ENCODE results near the gene CD3E. TPM values are rescaled to one million over a fixed set of nuclear protein-coding genes. Genes with fewer than 3 reads are reported as not detected.
A peak's percentile ranks its signal among the peaks of the same experiment; 100 is the strongest.

Gene CD3E
- total RNA-seq, 4 donors from 2014 or later, result 0.48 to 2.4 TPM; not detected in 2

- H3K36me3 ChIP-seq, result no peaks in the 10 kb centered on the region
- DNase-seq, result no peak
- intact Hi-C loops (cut with DNase I; ENCODE audit: low total_unique reads), result no loop called here
- no peaks in the 10 kb centered on the region for H3K27me3 ChIP-seq
- no peak overlapping the region for H3K4me3 ChIP-seq
- TF ChIP-seq CTCF (IDR thresholded peaks at IDR 0.05), result no peak
- no peak for TF ChIP-seq POLR2A (IDR thresholded peaks at IDR 0.05)
- no peaks in the 10 kb centered on the region for H3K4me1 ChIP-seq
- no peak overlapping the region for H3K27ac ChIP-seq
- no peaks in the 10 kb centered on the region for H3K9me3 ChIP-seq
Observed at GRCh38 chr11:118349475-118349874, 44.9 kb downstream of the CD3E start.

DNA sequence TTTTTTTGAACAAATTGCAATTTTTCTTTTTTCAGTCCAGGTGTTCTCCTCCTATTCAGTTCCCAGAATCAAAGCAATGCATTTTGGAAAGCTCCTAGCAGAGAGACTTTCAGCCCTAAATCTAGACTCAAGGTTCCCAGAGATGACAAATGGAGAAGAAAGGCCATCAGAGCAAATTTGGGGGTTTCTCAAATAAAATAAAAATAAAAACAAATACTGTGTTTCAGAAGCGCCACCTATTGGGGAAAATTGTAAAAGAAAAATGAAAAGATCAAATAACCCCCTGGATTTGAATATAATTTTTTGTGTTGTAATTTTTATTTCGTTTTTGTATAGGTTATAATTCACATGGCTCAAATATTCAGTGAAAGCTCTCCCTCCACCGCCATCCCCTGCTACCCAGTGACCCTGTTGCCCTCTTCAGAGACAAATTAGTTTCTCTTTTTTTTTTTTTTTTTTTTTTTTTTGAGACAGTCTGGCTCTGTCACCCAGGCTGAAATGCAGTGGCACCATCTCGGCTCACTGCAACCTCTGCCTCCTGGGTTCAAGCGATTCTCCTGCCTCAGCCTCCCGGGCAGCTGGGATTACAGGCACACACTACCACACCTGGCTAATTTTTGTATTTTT is 48.7 kb downstream of the CD3E start:
- Histone ChIP-seq H3K36me3 (no peaks in the 10 kb centered on the region), H3K27ac (no peak overlapping the region), H3K27me3 (no peaks in the 10 kb centered on the region), H3K4me1 (no peaks in the 10 kb centered on the region), H3K9me3 (no peaks in the 10 kb centered on the region), H3K4me3 (no peak overlapping the region)
- TF ChIP-seq POLR2A (IDR thresholded peaks at IDR 0.05) (no peak), CTCF (IDR thresholded peaks at IDR 0.05) (peak; percentile 19 to 54 (median 33))
- no peak for DNase-seq
- intact Hi-C loops (cut with DNase I; ENCODE audit: low total_unique reads), result loop anchor here (10.0 kb wide), 1 partner anchor 208 kb away; no protein-coding TSS in a partner anchor

DNA sequence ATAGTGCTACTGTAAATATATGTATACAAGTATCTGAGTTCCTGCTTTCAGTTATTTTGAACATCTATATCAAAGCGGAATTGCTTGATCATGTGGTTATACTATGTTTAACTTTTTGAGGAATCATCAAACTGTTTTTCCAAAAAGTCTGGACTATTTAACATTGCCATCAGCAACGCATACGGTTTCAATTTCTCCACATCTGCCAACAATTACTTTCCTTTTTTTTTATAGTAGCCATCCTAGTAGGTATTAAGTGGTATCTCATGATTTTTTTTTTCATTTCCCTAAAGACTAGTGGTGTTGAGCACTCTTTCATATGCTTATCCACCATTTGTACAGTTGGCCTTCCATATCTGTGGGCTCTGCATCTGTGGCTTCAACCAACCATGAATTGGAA is 53.5 kb downstream of the CD3E start:
- H3K4me1 ChIP-seq, result no peaks in the 10 kb centered on the region
- H3K27me3 ChIP-seq, result no peaks in the 10 kb centered on the region
- intact Hi-C loops (cut with DNase I; ENCODE audit: low total_unique reads), result loop anchor here (10.0 kb wide), 1 partner anchor 213 kb away; no protein-coding TSS in a partner anchor
- H3K27ac ChIP-seq, result no peak overlapping the region
- DNase-seq, result no peak
- H3K9me3 ChIP-seq, result no peaks in the 10 kb centered on the region
- TF ChIP-seq POLR2A (IDR thresholded peaks at IDR 0.05) (no peak), CTCF (IDR thresholded peaks at IDR 0.05) (no peak)
- H3K36me3 ChIP-seq, result no peaks in the 10 kb centered on the region
- H3K4me3 ChIP-seq, result no peak overlapping the region

- intact Hi-C loops (cut with DNase I; ENCODE audit: low total_unique reads), result loop anchor here (10.0 kb wide), 1 partner anchor 215 kb away; no protein-coding TSS in a partner anchor
- TF ChIP-seq POLR2A (IDR thresholded peaks at IDR 0.05), result peak in 1 of 2 donors; percentile 46
- TF ChIP-seq CTCF (IDR thresholded peaks at IDR 0.05), result peak in 1 of 4 experiments; percentile 7
- Histone ChIP-seq H3K36me3 (no peaks in the 10 kb centered on the region), H3K4me3 (peak within 1 kb of the TSS; percentile 70 to 73), H3K4me1 (no peaks in the 10 kb centered on the region), H3K27me3 (no peaks in the 10 kb centered on the region), H3K27ac (peak within 1 kb of the TSS; percentile 7 to 43), H3K9me3 (no peaks in the 10 kb centered on the region)
- peak; percentile 92 to 94 for DNase-seq
Observed at GRCh38 chr11:118359295-118359958, 54.9 kb downstream of the CD3E start, which contains the start of gene UBE4A. Gene UBE4A (plus strand): TSS chr11:118359600. CDS start chr11:118365081, 5,481 bp downstream.

- DNase-seq, result no peak
- no peaks in the 10 kb centered on the region for H3K4me1 ChIP-seq
- no peak overlapping the region for H3K4me3 ChIP-seq
- H3K36me3 ChIP-seq, result no peaks in the 10 kb centered on the region
- no peaks in the 10 kb centered on the region for H3K27me3 ChIP-seq
- TF ChIP-seq CTCF (IDR thresholded peaks at IDR 0.05), result no peak
- no peak for TF ChIP-seq POLR2A (IDR thresholded peaks at IDR 0.05)
- intact Hi-C loops (cut with DNase I; ENCODE audit: low total_unique reads), result no loop called here
- no peak overlapping the region for H3K27ac ChIP-seq
- no peaks in the 10 kb centered on the region for H3K9me3 ChIP-seq
Observed at GRCh38 chr11:118364956-118365615, 60.6 kb downstream of the CD3E start.

Measured in uterus (tissue), 4 donors.